ENCODE measurements around the gene DLGAP3. TPM values are rescaled to one million over a fixed set of nuclear protein-coding genes. Genes with fewer than 3 reads are reported as not detected.
A peak's percentile ranks its signal among the peaks of the same experiment; 100 is the strongest.

Gene DLGAP3
- total RNA-seq, 5 donors from 2014 or later (not counting 1 experiment from before 2014, with no cell fraction given): 0.78 to 1.6 (median 0.99) TPM

- no peak overlapping the region for H3K4me3 Mint-ChIP-seq
- no peaks in the 10 kb centered on the region for H3K9me3 Mint-ChIP-seq
These were observed 10.4 kb downstream of the DLGAP3 start for GRCh38 chr1:34918977-34919561.

GRCh38 chr1:34918386-34918976 lies 11.0 kb downstream of the DLGAP3 start:
- WGBS (ENCODE audit: insufficient coverage): 49% methylated on average over 2 of the region's 11 CpGs
- Histone ChIP-seq H3K4me3 (ENCODE audit: control insufficient read depth in 1 of 2, extremely low read depth in 1 of 2, low read length in 1 of 2) (no peak overlapping the region), H3K36me3 (ENCODE audit: control insufficient read depth in 2 of 2, extremely low read depth in 1 of 2, insufficient read depth in 1 of 2, low read length in 1 of 2) (no peaks in the 10 kb centered on the region), H3K4me1 (ENCODE audit: control insufficient read depth in 1 of 2, extremely low read depth in 1 of 2, insufficient read depth in 2 of 2, low read length in 2 of 2) (peaks cover 0 to 10% of the 10 kb centered on the region in 2 experiments), H3K27me3 (replicated peaks in 1 of 2; ENCODE audit: control insufficient read depth in 2 of 2, extremely low read depth in 1 of 2, insufficient read depth in 2 of 2, low read length in 1 of 2) (peaks cover 0 to 38% of the 10 kb centered on the region in 2 experiments), H3K9me3 (no peaks in the 10 kb centered on the region), H3K27ac (ENCODE audit: low read length) (no peak overlapping the region)
- Mint-ChIP-seq H3K4me1 (peaks cover 0 to 2% (median 1%) of the 10 kb centered on the region in 3 donors), H3K36me3 (no peaks in the 10 kb centered on the region), H3K27ac (no peak overlapping the region), H3K27me3 (peaks cover 49 to 52% of the 10 kb centered on the region in 2 donors), H3K9me3 (no peaks in the 10 kb centered on the region), H3K4me3 (no peak overlapping the region)
- ATAC-seq (replicated peaks in 1 of 4) (no peak), DNase-seq (no peak)
- POLR2A ChIA-PET: no interaction called here
- CTCF ChIA-PET: no interaction called here

More at GRCh38 chr1:34918977-34919561, 10.4 kb downstream of the DLGAP3 start:
- DNase-seq (peak in 1 of 35 experiments; percentile 24), ATAC-seq (replicated peaks in 1 of 4) (no peak)
- H3K27ac Mint-ChIP-seq: no peak overlapping the region
- H3K4me1 Mint-ChIP-seq: peaks cover 0 to 2% (median 1%) of the 10 kb centered on the region in 3 donors
- H3K27me3 ChIP-seq (replicated peaks in 1 of 2; ENCODE audit: control insufficient read depth in 2 of 2, extremely low read depth in 1 of 2, insufficient read depth in 2 of 2, low read length in 1 of 2): peaks cover 0 to 39% of the 10 kb centered on the region in 2 experiments
- CTCF ChIA-PET: no interaction called here
- H3K4me3 ChIP-seq (ENCODE audit: control insufficient read depth in 1 of 2, extremely low read depth in 1 of 2, low read length in 1 of 2): no peak overlapping the region
- H3K36me3 ChIP-seq (ENCODE audit: control insufficient read depth in 2 of 2, extremely low read depth in 1 of 2, insufficient read depth in 1 of 2, low read length in 1 of 2): no peaks in the 10 kb centered on the region
- no peak overlapping the region for H3K27ac ChIP-seq (ENCODE audit: low read length)
- WGBS (ENCODE audit: insufficient coverage): 10% methylated on average over 9 of the region's 14 CpGs
- POLR2A ChIA-PET: no interaction called here
- peaks cover 0 to 10% of the 10 kb centered on the region in 2 experiments for H3K4me1 ChIP-seq (ENCODE audit: control insufficient read depth in 1 of 2, extremely low read depth in 1 of 2, insufficient read depth in 2 of 2, low read length in 2 of 2)
- peaks cover 54 to 58% of the 10 kb centered on the region in 2 donors for H3K27me3 Mint-ChIP-seq
- no peaks in the 10 kb centered on the region for H3K9me3 ChIP-seq
- H3K36me3 Mint-ChIP-seq: no peaks in the 10 kb centered on the region

GRCh38 chr1:34917017-34917416 lies 12.4 kb downstream of the DLGAP3 start:
- POLR2A ChIA-PET: no interaction called here
- Mint-ChIP-seq H3K9me3 (no peaks in the 10 kb centered on the region), H3K36me3 (no peaks in the 10 kb centered on the region), H3K27ac (no peak overlapping the region), H3K4me3 (no peak overlapping the region), H3K4me1 (peaks cover 0 to 2% (median 1%) of the 10 kb centered on the region in 3 donors), H3K27me3 (peaks cover 34 to 38% of the 10 kb centered on the region in 2 donors)
- Histone ChIP-seq H3K9me3 (no peaks in the 10 kb centered on the region), H3K27ac (ENCODE audit: low read length) (no peak overlapping the region), H3K36me3 (ENCODE audit: control insufficient read depth in 2 of 2, extremely low read depth in 1 of 2, insufficient read depth in 1 of 2, low read length in 1 of 2) (no peaks in the 10 kb centered on the region), H3K27me3 (replicated peaks in 1 of 2; ENCODE audit: control insufficient read depth in 2 of 2, extremely low read depth in 1 of 2, insufficient read depth in 2 of 2, low read length in 1 of 2) (peaks cover 0 to 38% of the 10 kb centered on the region in 2 experiments), H3K4me1 (ENCODE audit: control insufficient read depth in 1 of 2, extremely low read depth in 1 of 2, insufficient read depth in 2 of 2, low read length in 2 of 2) (peaks cover 0 to 10% of the 10 kb centered on the region in 2 experiments), H3K4me3 (ENCODE audit: control insufficient read depth in 1 of 2, extremely low read depth in 1 of 2, low read length in 1 of 2) (no peak overlapping the region)
- DNase-seq (no peak), ATAC-seq (replicated peaks in 1 of 4) (no peak)
- WGBS (ENCODE audit: insufficient coverage): 87% methylated on average over 2 of the region's 6 CpGs
- CTCF ChIA-PET: no interaction called here

GRCh38 chr1:34916104-34916503 lies 13.3 kb downstream of the DLGAP3 start:
- Mint-ChIP-seq H3K36me3 (no peaks in the 10 kb centered on the region), H3K27me3 (peaks cover 26 to 32% of the 10 kb centered on the region in 2 donors), H3K4me3 (no peak overlapping the region), H3K27ac (no peak overlapping the region), H3K4me1 (peaks cover 0 to 2% (median 1%) of the 10 kb centered on the region in 3 donors), H3K9me3 (no peaks in the 10 kb centered on the region)
- WGBS (ENCODE audit: insufficient coverage): 100% methylated on average over 1 of the region's 4 CpGs
- H3K27ac ChIP-seq (ENCODE audit: low read length): no peak overlapping the region
- no peaks in the 10 kb centered on the region for H3K9me3 ChIP-seq
- no peaks in the 10 kb centered on the region for H3K36me3 ChIP-seq (ENCODE audit: control insufficient read depth in 2 of 2, extremely low read depth in 1 of 2, insufficient read depth in 1 of 2, low read length in 1 of 2)
- H3K4me1 ChIP-seq (ENCODE audit: control insufficient read depth in 1 of 2, extremely low read depth in 1 of 2, insufficient read depth in 2 of 2, low read length in 2 of 2): peaks cover 0 to 10% of the 10 kb centered on the region in 2 experiments
- H3K27me3 ChIP-seq (replicated peaks in 1 of 2; ENCODE audit: control insufficient read depth in 2 of 2, extremely low read depth in 1 of 2, insufficient read depth in 2 of 2, low read length in 1 of 2): peaks cover 0 to 41% of the 10 kb centered on the region in 2 experiments
- CTCF ChIA-PET: no interaction called here
- ATAC-seq (replicated peaks in 1 of 4): no peak
- H3K4me3 ChIP-seq (ENCODE audit: control insufficient read depth in 1 of 2, extremely low read depth in 1 of 2, low read length in 1 of 2): no peak overlapping the region
- DNase-seq: no peak
- POLR2A ChIA-PET: no interaction called here

- H3K27ac ChIP-seq (ENCODE audit: low read length): no peak overlapping the region
- Mint-ChIP-seq H3K27me3 (peaks cover 23 to 27% of the 10 kb centered on the region in 2 donors), H3K4me3 (no peak overlapping the region), H3K4me1 (peaks cover 0 to 2% (median 1%) of the 10 kb centered on the region in 3 donors), H3K27ac (no peak overlapping the region), H3K9me3 (no peaks in the 10 kb centered on the region), H3K36me3 (no peaks in the 10 kb centered on the region)
- peaks cover 0 to 10% of the 10 kb centered on the region in 2 experiments for H3K4me1 ChIP-seq (ENCODE audit: control insufficient read depth in 1 of 2, extremely low read depth in 1 of 2, insufficient read depth in 2 of 2, low read length in 2 of 2)
- H3K4me3 ChIP-seq (ENCODE audit: control insufficient read depth in 1 of 2, extremely low read depth in 1 of 2, low read length in 1 of 2): no peak overlapping the region
- POLR2A ChIA-PET: interaction anchor here in 1 of 2 donors (0.6 kb wide), 1 partner anchor 14 kb away, joined by 8 read pairs; the partner anchor contains the start of gene DLGAP3
- H3K27me3 ChIP-seq (replicated peaks in 1 of 2; ENCODE audit: control insufficient read depth in 2 of 2, extremely low read depth in 1 of 2, insufficient read depth in 2 of 2, low read length in 1 of 2): peaks cover 0 to 41% of the 10 kb centered on the region in 2 experiments
- ATAC-seq (replicated peaks in 1 of 4): no peak
- CTCF ChIA-PET: no interaction called here
- H3K9me3 ChIP-seq: no peaks in the 10 kb centered on the region
- WGBS (ENCODE audit: insufficient coverage): 25% methylated on average over 4 of the region's 5 CpGs
- H3K36me3 ChIP-seq (ENCODE audit: control insufficient read depth in 2 of 2, extremely low read depth in 1 of 2, insufficient read depth in 1 of 2, low read length in 1 of 2): no peaks in the 10 kb centered on the region
- DNase-seq: no peak
These were observed 13.9 kb downstream of the DLGAP3 start for GRCh38 chr1:34915521-34915920.

GRCh38 chr1:34914958-34915357 lies 14.5 kb downstream of the DLGAP3 start:
- Mint-ChIP-seq H3K9me3 (no peaks in the 10 kb centered on the region), H3K27me3 (peaks cover 20 to 21% of the 10 kb centered on the region in 2 donors), H3K4me3 (no peak overlapping the region), H3K36me3 (no peaks in the 10 kb centered on the region), H3K4me1 (peaks cover 0 to 2% (median 1%) of the 10 kb centered on the region in 3 donors), H3K27ac (no peak overlapping the region)
- WGBS (ENCODE audit: insufficient coverage): 71% methylated on average over 2 of the region's 2 CpGs
- DNase-seq (no peak), ATAC-seq (replicated peaks in 1 of 4) (no peak)
- Histone ChIP-seq H3K27ac (ENCODE audit: low read length) (no peak overlapping the region), H3K4me1 (ENCODE audit: control insufficient read depth in 1 of 2, extremely low read depth in 1 of 2, insufficient read depth in 2 of 2, low read length in 2 of 2) (peaks cover 0 to 10% of the 10 kb centered on the region in 2 experiments), H3K4me3 (ENCODE audit: control insufficient read depth in 1 of 2, extremely low read depth in 1 of 2, low read length in 1 of 2) (no peak overlapping the region), H3K9me3 (no peaks in the 10 kb centered on the region), H3K36me3 (ENCODE audit: control insufficient read depth in 2 of 2, extremely low read depth in 1 of 2, insufficient read depth in 1 of 2, low read length in 1 of 2) (no peaks in the 10 kb centered on the region), H3K27me3 (replicated peaks in 1 of 2; ENCODE audit: control insufficient read depth in 2 of 2, extremely low read depth in 1 of 2, insufficient read depth in 2 of 2, low read length in 1 of 2) (peaks cover 0 to 41% of the 10 kb centered on the region in 2 experiments)
- CTCF ChIA-PET: no interaction called here
- POLR2A ChIA-PET: interaction anchor here in 1 of 2 donors (0.6 kb wide), 1 partner anchor 14 kb away, joined by 8 read pairs; the partner anchor contains the start of gene DLGAP3

Measured in T-cell (primary cell).